ENCODE measurements around the gene SC5D. TPM values are rescaled to one million over a fixed set of nuclear protein-coding genes. Genes with fewer than 3 reads are reported as not detected.

The SC5D gene
- polyA plus RNA-seq, 1 donor from 2014 or later = 9.5 TPM

GRCh38 chr11:121328967-121329679 is 36.6 kb downstream of the SC5D start:
- Mint-ChIP-seq H3K36me3 (no peaks in the 10 kb centered on the region), H3K27ac (no peak overlapping the region), H3K4me3 (no peak overlapping the region), H3K27me3 (peaks cover 15% of the 10 kb centered on the region), H3K4me1 (no peaks in the 10 kb centered on the region), H3K9me3 (no peaks in the 10 kb centered on the region)

- Mint-ChIP-seq H3K4me3 (no peak overlapping the region), H3K27ac (no peak overlapping the region), H3K4me1 (peaks cover 0 to 2% (median 0%) of the 10 kb centered on the region in 3 donors), H3K36me3 (no peaks in the 10 kb centered on the region), H3K27me3 (peaks cover 16% of the 10 kb centered on the region), H3K9me3 (no peaks in the 10 kb centered on the region)
Observed at GRCh38 chr11:121329781-121330395, 37.3 kb downstream of the SC5D start.

- peaks cover 0 to 2% (median 0%) of the 10 kb centered on the region in 3 donors for H3K4me1 Mint-ChIP-seq
- peaks cover 16% of the 10 kb centered on the region for H3K27me3 Mint-ChIP-seq
- H3K4me3 Mint-ChIP-seq = no peak overlapping the region
- H3K36me3 Mint-ChIP-seq = no peaks in the 10 kb centered on the region
- H3K27ac Mint-ChIP-seq = no peak overlapping the region
- H3K9me3 Mint-ChIP-seq = no peaks in the 10 kb centered on the region
Observed at GRCh38 chr11:121330614-121331435, 38.3 kb downstream of the SC5D start.

GRCh38 chr11:121334973-121335710 is 42.6 kb downstream of the SC5D start:
- no peaks in the 10 kb centered on the region for H3K36me3 Mint-ChIP-seq
- H3K9me3 Mint-ChIP-seq = no peaks in the 10 kb centered on the region
- H3K27me3 Mint-ChIP-seq = peaks cover 16% of the 10 kb centered on the region
- no peak overlapping the region for H3K4me3 Mint-ChIP-seq
- peaks cover 5 to 10% (median 8%) of the 10 kb centered on the region in 3 donors for H3K4me1 Mint-ChIP-seq
- H3K27ac Mint-ChIP-seq = peak overlapping the region in 1 of 3 donors; percentile 54

- H3K27ac Mint-ChIP-seq = no peak overlapping the region
- H3K4me1 Mint-ChIP-seq = peaks cover 10 to 17% (median 13%) of the 10 kb centered on the region in 3 donors
Observed at GRCh38 chr11:121336279-121336937, 43.8 kb downstream of the SC5D start.

GRCh38 chr11:121337078-121337477 is 44.5 kb downstream of the SC5D start:
- H3K36me3 Mint-ChIP-seq = no peaks in the 10 kb centered on the region
- H3K9me3 Mint-ChIP-seq = no peaks in the 10 kb centered on the region
- H3K4me3 Mint-ChIP-seq = no peak overlapping the region
- peaks cover 14 to 20% (median 15%) of the 10 kb centered on the region in 3 donors for H3K4me1 Mint-ChIP-seq
- H3K27ac Mint-ChIP-seq = no peak overlapping the region
- peaks cover 5% of the 10 kb centered on the region for H3K27me3 Mint-ChIP-seq

More at GRCh38 chr11:121336279-121336937, 43.8 kb downstream of the SC5D start:
- Mint-ChIP-seq H3K4me3 (no peak overlapping the region), H3K27me3 (peaks cover 9% of the 10 kb centered on the region), H3K36me3 (no peaks in the 10 kb centered on the region), H3K9me3 (no peaks in the 10 kb centered on the region)

GRCh38 chr11:121337740-121338272 is 45.2 kb downstream of the SC5D start:
- H3K27ac Mint-ChIP-seq = no peak overlapping the region
- H3K4me3 Mint-ChIP-seq = no peak overlapping the region
- H3K36me3 Mint-ChIP-seq = no peaks in the 10 kb centered on the region
- peaks cover 5% of the 10 kb centered on the region for H3K27me3 Mint-ChIP-seq
- H3K9me3 Mint-ChIP-seq = no peaks in the 10 kb centered on the region
- peaks cover 14 to 20% (median 15%) of the 10 kb centered on the region in 3 donors for H3K4me1 Mint-ChIP-seq

GRCh38 chr11:121338536-121338935 is 46.0 kb downstream of the SC5D start:
- H3K27me3 Mint-ChIP-seq = peaks cover 4% of the 10 kb centered on the region
- H3K36me3 Mint-ChIP-seq = no peaks in the 10 kb centered on the region
- no peaks in the 10 kb centered on the region for H3K9me3 Mint-ChIP-seq
- H3K27ac Mint-ChIP-seq = peak overlapping the region in 1 of 3 donors; percentile 4
- H3K4me3 Mint-ChIP-seq = no peak overlapping the region
- peaks cover 14 to 20% (median 15%) of the 10 kb centered on the region in 3 donors for H3K4me1 Mint-ChIP-seq

GRCh38 chr11:121340032-121340580 is 47.5 kb downstream of the SC5D start:
- H3K9me3 Mint-ChIP-seq = no peaks in the 10 kb centered on the region
- H3K27ac Mint-ChIP-seq = no peak overlapping the region
- H3K36me3 Mint-ChIP-seq = no peaks in the 10 kb centered on the region
- peaks cover 2% of the 10 kb centered on the region for H3K27me3 Mint-ChIP-seq
- peak overlapping the region in 2 of 4 donors; percentile 71 to 84 for H3K4me3 Mint-ChIP-seq
- peaks cover 14 to 18% (median 15%) of the 10 kb centered on the region in 3 donors for H3K4me1 Mint-ChIP-seq

- H3K27me3 Mint-ChIP-seq = peaks cover 2% of the 10 kb centered on the region
- no peaks in the 10 kb centered on the region for H3K9me3 Mint-ChIP-seq
- no peak overlapping the region for H3K4me3 Mint-ChIP-seq
- peaks cover 14 to 18% (median 15%) of the 10 kb centered on the region in 3 donors for H3K4me1 Mint-ChIP-seq
- H3K36me3 Mint-ChIP-seq = no peaks in the 10 kb centered on the region
- H3K27ac Mint-ChIP-seq = no peak overlapping the region
Observed at GRCh38 chr11:121341609-121342008, 49.0 kb downstream of the SC5D start.

GRCh38 chr11:121344824-121345223 is 52.3 kb downstream of the SC5D start:
- Mint-ChIP-seq H3K27me3 (peaks cover 16% of the 10 kb centered on the region), H3K4me1 (peaks cover 10 to 12% (median 12%) of the 10 kb centered on the region in 3 donors), H3K4me3 (no peak overlapping the region), H3K36me3 (peaks cover 2% of the 10 kb centered on the region), H3K27ac (no peak overlapping the region), H3K9me3 (no peaks in the 10 kb centered on the region)

GRCh38 chr11:121347094-121347493 is 54.5 kb downstream of the SC5D start:
- Mint-ChIP-seq H3K9me3 (no peaks in the 10 kb centered on the region), H3K27me3 (peaks cover 21% of the 10 kb centered on the region), H3K4me3 (no peak overlapping the region), H3K36me3 (peaks cover 2% of the 10 kb centered on the region), H3K27ac (no peak overlapping the region), H3K4me1 (no peaks in the 10 kb centered on the region)

GRCh38 chr11:121347813-121348212 is 55.2 kb downstream of the SC5D start:
- Mint-ChIP-seq H3K4me3 (no peak overlapping the region), H3K27ac (peak overlapping the region in 1 of 3 donors; percentile 19), H3K27me3 (peaks cover 21% of the 10 kb centered on the region), H3K4me1 (no peaks in the 10 kb centered on the region), H3K36me3 (peaks cover 2% of the 10 kb centered on the region), H3K9me3 (no peaks in the 10 kb centered on the region)
